Stomach smooth muscle (tissue), 2 donors: ENCODE measurements around the gene PLEKHO1.

Experiments used
- H3K27ac ChIP-seq: one replicate; pipeline ENCODE4 v1.7.0; 2013; ENCODE audit warnings: mild to moderate bottlenecking, low read length, inconsistent platforms
- H3K27me3 ChIP-seq, 2 donors: one replicate each; pipeline ENCODE4 v1.7.0; 2013; ENCODE audit warnings: low read length in 2 of 2; ENCODE audit not compliant: insufficient read depth in 2 of 2, control insufficient read depth in 1 of 2
- H3K36me3 ChIP-seq, 2 donors: one replicate each; pipeline ENCODE4 v1.7.0; 2013; ENCODE audit warnings: low read length in 2 of 2; ENCODE audit not compliant: control insufficient read depth in 2 of 2, insufficient read depth in 2 of 2
- H3K4me1 ChIP-seq: one replicate; pipeline ENCODE4 v1.7.0; 2013; ENCODE audit warnings: low read length; ENCODE audit not compliant: control insufficient read depth, insufficient read depth
- H3K4me3 ChIP-seq, 2 donors: one replicate each; pipeline ENCODE4 v1.7.0; 2013; ENCODE audit warnings: low read length in 2 of 2
- H3K9ac ChIP-seq, 2 donors: one replicate each; pipeline ENCODE4 v1.7.0; 2013; ENCODE audit warnings: low read length in 2 of 2, mild to moderate bottlenecking in 1 of 2
- H3K9me3 ChIP-seq, 2 donors: one replicate each; pipeline ENCODE4 v1.7.0; 2013; ENCODE audit warnings: low read length in 2 of 2; ENCODE audit not compliant: control insufficient read depth in 2 of 2
- donor health status: healthy.
- donor health status: Pancreatic carcinoma.

The PLEKHO1 gene, protein sequence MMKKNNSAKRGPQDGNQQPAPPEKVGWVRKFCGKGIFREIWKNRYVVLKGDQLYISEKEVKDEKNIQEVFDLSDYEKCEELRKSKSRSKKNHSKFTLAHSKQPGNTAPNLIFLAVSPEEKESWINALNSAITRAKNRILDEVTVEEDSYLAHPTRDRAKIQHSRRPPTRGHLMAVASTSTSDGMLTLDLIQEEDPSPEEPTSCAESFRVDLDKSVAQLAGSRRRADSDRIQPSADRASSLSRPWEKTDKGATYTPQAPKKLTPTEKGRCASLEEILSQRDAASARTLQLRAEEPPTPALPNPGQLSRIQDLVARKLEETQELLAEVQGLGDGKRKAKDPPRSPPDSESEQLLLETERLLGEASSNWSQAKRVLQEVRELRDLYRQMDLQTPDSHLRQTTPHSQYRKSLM

DNA sequence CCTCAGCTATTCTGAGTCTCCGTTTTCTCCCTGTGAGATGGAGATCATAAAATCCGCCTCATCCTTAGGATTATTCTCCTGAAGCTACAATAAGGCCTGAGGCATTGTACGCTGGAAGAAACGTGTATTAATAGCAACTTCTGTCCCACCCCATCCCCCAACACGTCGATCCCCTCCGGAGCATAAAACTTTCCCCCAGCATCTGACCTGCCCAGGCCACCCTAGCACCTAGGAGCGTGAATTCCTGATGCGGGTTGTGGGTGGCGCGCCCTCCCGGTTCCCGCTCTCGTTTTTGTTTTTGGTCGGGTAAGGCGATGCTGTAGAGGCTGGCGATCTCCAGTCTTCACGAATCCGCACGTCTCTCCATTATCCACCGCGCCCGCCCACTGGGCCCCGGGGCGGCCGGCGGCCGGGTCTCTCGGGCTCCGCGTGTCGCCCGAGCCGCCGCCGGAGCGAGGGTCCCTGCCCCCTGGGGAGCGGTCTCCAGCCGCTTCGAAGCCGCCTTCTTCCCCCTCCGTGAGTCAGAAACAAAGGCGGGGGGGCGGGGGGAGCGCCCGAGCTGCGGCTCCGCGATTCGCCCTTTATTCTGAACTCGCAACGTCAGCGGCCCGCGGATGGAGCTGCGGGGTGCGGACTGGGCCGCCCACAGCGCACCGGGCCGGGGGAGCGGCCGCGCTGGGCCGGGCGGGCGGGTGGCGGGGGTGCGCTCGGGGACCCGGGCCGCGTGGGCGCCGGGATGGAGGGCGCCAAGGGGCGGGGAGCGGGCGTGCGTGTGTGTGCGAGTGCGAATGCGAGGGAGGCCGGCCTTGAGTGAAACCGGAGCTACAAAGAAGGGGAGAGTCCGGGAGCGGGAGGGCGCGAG lies at the start of gene PLEKHO1:
TSS of gene PLEKHO1 (plus strand) at position 646 of the 862 bp plus-strand sequence. CDS start 342 bp downstream, outside the sequence.
- Histone ChIP-seq H3K27me3 (no peaks in the 10 kb centered on the region), H3K4me3 (peak within 1 kb of the TSS; percentile 81 to 94), H3K4me1 (peaks cover 33% of the 10 kb centered on the region), H3K9me3 (no peaks in the 10 kb centered on the region), H3K36me3 (peaks cover 26 to 27% of the 10 kb centered on the region in 2 donors), H3K27ac (peak within 1 kb of the TSS; percentile 99), H3K9ac (peak within 1 kb of the TSS; percentile 97 to 100)

DNA sequence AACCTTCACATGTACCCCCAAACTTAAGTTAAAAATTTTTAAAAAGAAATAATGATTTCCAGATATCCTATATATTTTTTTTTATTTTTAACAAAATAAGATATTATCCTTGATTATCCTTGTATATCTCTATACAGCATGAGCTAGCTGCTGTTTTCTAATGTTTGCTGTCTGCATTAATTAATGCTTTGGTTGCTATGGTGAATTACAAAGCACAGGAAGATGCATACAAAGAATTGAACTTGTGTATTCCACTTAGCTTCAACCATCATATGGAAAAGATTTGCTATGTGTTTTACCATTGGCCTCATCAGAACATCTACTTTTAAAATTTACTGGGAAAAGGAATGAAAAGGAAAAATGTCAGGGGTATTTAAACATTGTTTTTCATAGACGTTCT lies 46.7 kb upstream of the PLEKHO1 start:
- no peaks in the 10 kb centered on the region for H3K27me3 ChIP-seq
- H3K4me1 ChIP-seq, result no peaks in the 10 kb centered on the region
- H3K9ac ChIP-seq, result no peak overlapping the region
- no peak overlapping the region for H3K4me3 ChIP-seq
- no peaks in the 10 kb centered on the region for H3K9me3 ChIP-seq
- peaks cover 2 to 6% of the 10 kb centered on the region in 2 donors for H3K36me3 ChIP-seq
- no peak overlapping the region for H3K27ac ChIP-seq

DNA sequence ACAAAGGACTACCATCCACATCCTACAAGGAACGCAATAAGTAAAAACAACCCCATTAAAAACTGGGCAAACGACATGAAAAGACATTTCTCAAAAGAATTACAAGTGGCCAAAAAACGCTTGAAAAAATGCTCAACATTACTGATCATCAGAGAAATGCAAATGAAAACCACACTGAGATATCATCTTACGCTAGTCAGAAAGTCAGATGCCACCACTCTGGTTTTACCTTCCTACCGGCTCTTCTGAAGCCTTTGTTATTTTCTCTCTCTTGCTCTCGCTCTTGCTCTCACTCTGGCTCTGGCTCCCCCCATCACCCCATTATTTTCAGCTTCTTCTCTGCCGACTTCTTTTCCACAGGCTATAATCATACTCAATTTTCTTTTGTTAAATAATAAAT lies 43.4 kb upstream of the PLEKHO1 start:
- Histone ChIP-seq H3K27me3 (no peaks in the 10 kb centered on the region), H3K27ac (no peak overlapping the region), H3K4me1 (no peaks in the 10 kb centered on the region), H3K9ac (no peak overlapping the region), H3K36me3 (peaks cover 2 to 3% of the 10 kb centered on the region in 2 donors), H3K9me3 (no peaks in the 10 kb centered on the region), H3K4me3 (no peak overlapping the region)

DNA sequence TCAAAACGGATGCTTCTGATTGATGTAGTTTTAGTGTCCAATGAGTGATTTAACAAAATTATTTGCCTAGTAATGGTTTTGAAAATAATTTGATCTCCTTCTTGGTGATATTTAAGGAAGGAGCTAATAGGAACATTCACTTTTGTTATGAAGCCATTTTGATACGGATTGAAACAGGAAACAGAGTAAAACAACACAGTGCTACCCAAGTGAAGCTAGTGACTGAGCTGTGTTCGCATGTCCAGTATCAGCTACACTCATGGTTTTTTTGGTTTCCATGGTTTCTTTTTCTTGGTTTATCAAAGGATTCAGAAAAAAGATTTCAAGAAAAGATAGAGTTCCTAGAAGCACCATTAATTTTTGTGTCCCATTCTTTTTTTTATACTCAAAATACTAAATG lies 40.1 kb upstream of the PLEKHO1 start:
- no peak overlapping the region for H3K4me3 ChIP-seq
- H3K9ac ChIP-seq, result no peak overlapping the region
- no peaks in the 10 kb centered on the region for H3K27me3 ChIP-seq
- no peak overlapping the region for H3K27ac ChIP-seq
- peaks cover 0 to 3% of the 10 kb centered on the region in 2 donors for H3K36me3 ChIP-seq
- no peaks in the 10 kb centered on the region for H3K9me3 ChIP-seq
- H3K4me1 ChIP-seq, result no peaks in the 10 kb centered on the region

DNA sequence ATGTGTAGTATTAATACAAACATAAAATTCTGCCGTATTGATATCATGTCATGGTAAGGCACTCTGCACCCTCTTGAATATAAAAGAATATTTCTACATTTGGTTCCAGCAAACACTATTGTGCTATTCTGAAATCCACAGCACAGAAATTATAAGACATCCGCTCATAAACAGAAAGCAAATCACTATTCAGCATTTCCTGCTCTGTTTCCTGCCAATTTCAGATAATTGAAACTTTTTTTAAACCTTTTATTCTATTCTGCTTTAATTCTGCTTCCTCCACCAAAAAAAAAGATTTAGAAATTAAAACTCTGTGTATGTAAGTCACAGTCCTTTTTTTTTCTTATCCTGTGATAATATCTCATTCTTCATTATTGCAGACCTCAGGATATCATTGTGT lies 39.6 kb upstream of the PLEKHO1 start:
- H3K9ac ChIP-seq, result no peak overlapping the region
- H3K27ac ChIP-seq, result no peak overlapping the region
- H3K36me3 ChIP-seq, result peaks cover 0 to 3% of the 10 kb centered on the region in 2 donors
- H3K4me1 ChIP-seq, result no peaks in the 10 kb centered on the region
- H3K4me3 ChIP-seq, result no peak overlapping the region
- H3K27me3 ChIP-seq, result no peaks in the 10 kb centered on the region
- H3K9me3 ChIP-seq, result no peaks in the 10 kb centered on the region

DNA sequence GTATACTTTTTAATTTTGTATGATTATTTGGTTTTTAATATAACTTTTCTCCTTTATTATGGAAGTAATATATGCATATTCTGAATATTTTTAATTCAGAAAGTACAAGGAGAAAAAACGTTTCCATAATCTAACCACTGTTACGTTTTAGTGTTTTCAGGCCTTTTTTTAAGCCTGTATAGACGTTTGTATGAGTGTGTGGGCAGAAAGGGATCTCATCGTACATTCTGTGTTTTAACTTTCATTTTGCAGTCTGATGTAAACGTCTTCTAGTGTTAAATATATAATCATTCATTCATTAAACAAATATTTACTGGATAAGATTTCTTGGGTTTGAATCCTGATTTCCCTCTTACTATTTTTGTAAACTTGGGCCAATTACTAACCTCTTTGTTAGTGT lies 38.0 kb upstream of the PLEKHO1 start:
- Histone ChIP-seq H3K9me3 (no peaks in the 10 kb centered on the region), H3K4me3 (no peak overlapping the region), H3K4me1 (no peaks in the 10 kb centered on the region), H3K9ac (no peak overlapping the region), H3K27ac (no peak overlapping the region), H3K27me3 (no peaks in the 10 kb centered on the region), H3K36me3 (peaks cover 0 to 3% of the 10 kb centered on the region in 2 donors)

DNA sequence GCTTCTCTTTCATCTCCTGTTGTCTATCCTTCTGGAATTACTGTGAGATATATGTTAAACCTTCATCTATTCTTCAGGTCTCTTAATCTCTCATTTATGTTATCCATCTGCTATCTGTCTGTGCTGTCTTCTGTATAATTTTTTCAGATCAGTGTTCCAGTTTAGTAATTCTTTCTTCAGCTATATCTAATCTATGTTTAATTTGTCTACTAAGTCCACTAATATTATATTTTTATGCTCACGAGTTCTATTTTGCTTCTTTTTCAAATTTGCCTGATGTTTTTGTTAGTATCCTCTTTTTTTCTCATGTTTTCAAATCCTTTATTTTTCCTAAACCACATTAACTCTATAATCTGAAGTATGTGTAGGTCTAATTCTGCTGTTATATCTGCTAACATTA lies 34.6 kb upstream of the PLEKHO1 start:
- H3K4me1 ChIP-seq, result no peaks in the 10 kb centered on the region
- no peak overlapping the region for H3K27ac ChIP-seq
- H3K9ac ChIP-seq, result no peak overlapping the region
- no peak overlapping the region for H3K4me3 ChIP-seq
- H3K9me3 ChIP-seq, result no peaks in the 10 kb centered on the region
- no peaks in the 10 kb centered on the region for H3K27me3 ChIP-seq
- peaks cover 0 to 3% of the 10 kb centered on the region in 2 donors for H3K36me3 ChIP-seq

DNA sequence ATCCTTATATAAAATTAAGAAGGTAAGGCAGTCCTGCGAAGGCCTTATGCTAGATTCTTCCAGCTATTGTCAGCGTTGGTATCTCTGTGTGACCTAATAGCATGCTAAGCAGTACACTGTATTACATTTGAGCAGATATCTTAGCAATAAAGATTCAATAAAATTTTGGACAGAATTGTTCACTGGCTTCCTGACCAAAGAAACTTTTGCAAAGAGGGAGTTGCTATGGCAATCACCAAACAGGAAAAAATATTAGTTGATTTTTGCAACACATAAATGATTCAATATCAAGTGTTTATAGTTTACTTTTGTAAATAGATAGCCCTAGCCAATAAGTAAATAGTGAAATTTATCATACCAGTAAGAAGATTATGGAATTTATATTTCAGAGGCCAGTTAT lies 31.0 kb upstream of the PLEKHO1 start:
- H3K27ac ChIP-seq, result no peak overlapping the region
- H3K4me1 ChIP-seq, result no peaks in the 10 kb centered on the region
- no peak overlapping the region for H3K9ac ChIP-seq
- peaks cover 0 to 3% of the 10 kb centered on the region in 2 donors for H3K36me3 ChIP-seq
- H3K4me3 ChIP-seq, result no peak overlapping the region
- H3K9me3 ChIP-seq, result no peaks in the 10 kb centered on the region
- H3K27me3 ChIP-seq, result no peaks in the 10 kb centered on the region

DNA sequence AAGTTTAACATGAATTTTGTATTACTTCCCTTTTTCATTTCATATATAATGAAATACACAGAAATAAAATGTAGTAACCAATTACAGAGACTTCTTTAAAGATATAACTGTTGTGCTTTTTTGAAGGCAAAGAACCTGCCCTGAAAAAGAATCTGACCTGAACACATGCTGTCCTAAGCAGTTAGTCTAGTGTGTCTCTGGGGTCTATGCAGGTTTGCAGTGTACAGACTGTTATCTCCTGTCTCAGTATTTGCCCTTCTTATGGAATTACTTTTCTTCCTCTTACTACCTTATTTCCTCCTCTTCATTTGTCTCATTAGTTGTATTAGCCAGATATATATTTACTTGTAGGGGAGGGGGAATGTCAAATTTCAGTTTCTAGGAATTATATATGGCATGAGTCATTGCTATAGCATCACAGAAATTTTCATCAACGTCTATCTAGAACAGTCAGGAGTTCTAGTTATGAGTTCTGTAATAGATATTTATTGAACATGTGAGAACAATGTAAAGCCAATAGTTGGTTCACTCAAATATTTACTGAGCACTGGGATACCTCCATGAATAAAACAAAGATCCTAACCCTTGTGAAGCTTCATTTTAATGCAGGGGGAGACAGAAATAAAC lies 28.4 kb upstream of the PLEKHO1 start:
- no peaks in the 10 kb centered on the region for H3K27me3 ChIP-seq
- H3K36me3 ChIP-seq, result peaks cover 0 to 4% of the 10 kb centered on the region in 2 donors
- no peak overlapping the region for H3K4me3 ChIP-seq
- no peak overlapping the region for H3K27ac ChIP-seq
- no peak overlapping the region for H3K9ac ChIP-seq
- H3K9me3 ChIP-seq, result no peaks in the 10 kb centered on the region
- no peaks in the 10 kb centered on the region for H3K4me1 ChIP-seq

DNA sequence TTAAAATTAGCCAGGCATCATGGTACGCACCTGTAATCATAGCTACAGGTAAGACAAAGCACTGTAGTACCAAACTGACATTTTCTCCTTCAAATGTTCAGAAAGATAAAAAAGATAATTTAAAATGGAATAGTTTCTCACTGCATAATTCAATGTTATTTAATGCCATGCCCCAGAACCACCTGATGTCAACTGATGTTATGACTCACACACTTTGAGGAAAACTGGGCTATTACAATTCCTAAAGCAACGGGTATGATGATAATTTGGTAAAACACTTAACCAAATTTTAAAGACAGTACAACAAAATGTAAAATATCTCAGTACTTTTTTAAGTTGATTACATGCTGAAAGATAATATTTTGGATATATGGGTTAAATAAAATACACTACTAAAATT lies 22.9 kb upstream of the PLEKHO1 start:
- Histone ChIP-seq H3K9ac (no peak overlapping the region), H3K9me3 (no peaks in the 10 kb centered on the region), H3K4me3 (no peak overlapping the region), H3K27me3 (no peaks in the 10 kb centered on the region), H3K36me3 (peaks cover 2 to 4% of the 10 kb centered on the region in 2 donors), H3K27ac (no peak overlapping the region), H3K4me1 (no peaks in the 10 kb centered on the region)
